Measurements from ENCODE around the gene PSMB9. TPM values are rescaled to one million over a fixed set of nuclear protein-coding genes. Genes with fewer than 3 reads are reported as not detected.

The PSMB9 gene
- total RNA-seq, 1 donor from 2014 or later: 11.7 TPM

Other genes with a start within 250 kb of the PSMB9 start
- gene HLA-DQA1, start 216.8 kb upstream of the PSMB9 start, total RNA-seq: 3.9 TPM
- 1.1 TPM for gene HLA-DQB1, start 187.5 kb upstream of the PSMB9 start, total RNA-seq
- gene HLA-DQA2, start 112.8 kb upstream of the PSMB9 start, total RNA-seq: 0.80 TPM
- gene HLA-DQB2, start 90.7 kb upstream of the PSMB9 start, total RNA-seq: 0.64 TPM
- 0.52 TPM for gene HLA-DOB, start 37.2 kb upstream of the PSMB9 start, total RNA-seq
- 23.1 TPM for gene TAP2, start 15.5 kb upstream of the PSMB9 start, total RNA-seq
- 33.0 TPM for gene PSMB8, start 10.1 kb upstream of the PSMB9 start, total RNA-seq
- gene TAP1, start 488 bp upstream of the PSMB9 start, total RNA-seq: 26.0 TPM
- gene HLA-DMB, start 86.8 kb downstream of the PSMB9 start, total RNA-seq: 5.5 TPM
- 16.2 TPM for gene HLA-DMA, start 98.9 kb downstream of the PSMB9 start, total RNA-seq
- gene BRD2, start 114.4 kb downstream of the PSMB9 start, total RNA-seq: 99.3 TPM
- 1.4 TPM for gene HLA-DOA, start 155.4 kb downstream of the PSMB9 start, total RNA-seq
- 12.7 TPM for gene HLA-DPA1, start 219.5 kb downstream of the PSMB9 start, total RNA-seq
- 10.5 TPM for gene HLA-DPB1, start 221.8 kb downstream of the PSMB9 start, total RNA-seq

Data from esophagus mucosa (tissue), 1 donor.